HCT116 (cell line): ENCODE data around the gene CALN1. TPM values are rescaled to one million over a fixed set of nuclear protein-coding genes. Genes with fewer than 3 reads are reported as not detected.

ENCODE experiments used
- ATAC-seq: fragments of 200-7000 bp; cut with Tn5 transposase; 2 replicates; pipeline ENCODE4 v1.9.1; 2020; ENCODE audit warnings: mild to moderate bottlenecking, moderate library complexity
- BruUV-seq: library from RNA; stranded (reverse); fragments of 400-500 nt; replicated peaks from 2 replicates; lab custom pipeline; 2021; lab: Mats Ljungman, UMichigan
- CTCF ChIA-PET: fragments of 300-600 bp; sonication (Branson Sonifier 250); formaldehyde crosslinking; loops from one replicate; lab custom pipeline; 2021; ENCODE audit warnings: antibody characterized with exemption; lab: Charles Lee
- POLR2A ChIA-PET: fragments of 300-600, 350-600 bp; sonication (Branson Sonifier 250); formaldehyde crosslinking; loops from one replicate; lab custom pipeline; 2021; ENCODE audit warnings: antibody characterized with exemption; lab: Charles Lee
- RAD21 ChIA-PET, 2 experiments: fragments of 300-600 bp; sonication (Branson Sonifier 250); formaldehyde crosslinking; loops; one replicate each; lab custom pipeline; 2023; ENCODE audit warnings: low total read pairs in 2 of 2; ENCODE audit not compliant: uncharacterized antibody in 2 of 2, unreplicated experiment in 2 of 2, low non-redundant PET in 1 of 2; lab: Charles Lee
- DNase-seq: peaks from one replicate; pipeline ENCODE4 v3.0.0-alpha.2; 2010; ENCODE audit warnings: low read depth, low spot score
- H2AFZ ChIP-seq: fragments of 200-600 bp; shearing (Covaris generic), sonication (generic); 2 replicates; pipeline ENCODE4 v1.6.1; 2017; ENCODE audit warnings: low read depth, mixed run types, mixed read lengths, antibody characterized with exemption, low read length; ENCODE audit not compliant: poor library complexity, severe bottlenecking
- H3K27ac ChIP-seq: 2 replicates; pipeline ENCODE4 v1.5.1; 2012; ENCODE audit warnings: low read depth, low read length
- H3K27me3 ChIP-seq: fragments of 200-600 bp; sonication (generic); 2 replicates; pipeline ENCODE4 v1.6.1; 2016; ENCODE audit warnings: mixed run types, low read length, mixed read lengths; ENCODE audit not compliant: insufficient read depth
- H3K36me3 ChIP-seq, 2 experiments: fragments of 200-500 bp in 1 of 2; fragments of 200-600 bp in 1 of 2; sonication (Bioruptor generic) in 1 of 2; sonication (generic) in 1 of 2; 2 replicates each; pipeline versions ENCODE4 v1.5.1 to v1.6.1; 2014 to 2016; ENCODE audit warnings: low read length in 2 of 2, inconsistent platforms in 1 of 2, mixed read lengths in 1 of 2, mixed run types in 1 of 2; ENCODE audit not compliant: insufficient read depth in 2 of 2, control insufficient read depth in 1 of 2
- H3K4me1 ChIP-seq, 2 experiments: fragments of 200-600 bp in 1 of 2; sonication (generic) in 1 of 2; 2 replicates each; pipeline versions ENCODE4 v1.5.1 to v1.6.1; 2012 to 2017; ENCODE audit warnings: low read length in 2 of 2, inconsistent platforms in 1 of 2, mild to moderate bottlenecking in 1 of 2, mixed read lengths in 1 of 2, mixed run types in 1 of 2, moderate library complexity in 1 of 2; ENCODE audit not compliant: insufficient read depth in 2 of 2, control insufficient read depth in 1 of 2
- H3K4me2 ChIP-seq: fragments of 200-600 bp; sonication (generic); 2 replicates; pipeline ENCODE4 v1.6.1; 2017; ENCODE audit warnings: mixed run types, low read length, mixed read lengths
- H3K4me3 ChIP-seq, 2 experiments: fragments of 200-600 bp in 1 of 2; sonication (generic) in 1 of 2; replicated peaks in 1 of 2; 2 replicates each; pipeline ENCODE4 v1.5.1; 2011 to 2016; ENCODE audit warnings: low read length in 2 of 2, control low read depth in 1 of 2, low read depth in 1 of 2, mild to moderate bottlenecking in 1 of 2, mixed read lengths in 1 of 2, mixed run types in 1 of 2
- H3K79me2 ChIP-seq: fragments of 200-600 bp; sonication (generic); 2 replicates; pipeline ENCODE4 v1.6.1; 2017; ENCODE audit warnings: mild to moderate bottlenecking, mixed run types, low read length, moderate library complexity, mixed read lengths; ENCODE audit not compliant: insufficient read depth
- H3K9ac ChIP-seq: fragments of 200-600 bp; sonication (generic); 2 replicates; pipeline ENCODE4 v1.6.1; 2016; ENCODE audit warnings: low read length, mixed read lengths
- H3K9me2 ChIP-seq: fragments of 200-600 bp; sonication (generic), shearing (Covaris generic); 2 replicates; pipeline ENCODE4 v1.6.1; 2017; ENCODE audit warnings: mixed run types, mild to moderate bottlenecking, moderate library complexity; ENCODE audit not compliant: insufficient read depth
- H3K9me3 ChIP-seq, 2 experiments: fragments of 200-500 bp in 1 of 2; fragments of 200-600 bp in 1 of 2; sonication (Bioruptor generic) in 1 of 2; sonication (generic) in 1 of 2; 2 replicates each; pipeline ENCODE4 v1.6.1; 2014 to 2017; ENCODE audit warnings: low read length in 2 of 2, mixed read lengths in 2 of 2, inconsistent platforms in 1 of 2, low read depth in 1 of 2, mild to moderate bottlenecking in 1 of 2, mixed run types in 1 of 2, moderate library complexity in 1 of 2; ENCODE audit not compliant: control insufficient read depth in 1 of 2, insufficient read depth in 1 of 2
- H4K20me1 ChIP-seq: fragments of 200-600 bp; sonication (generic), shearing (Covaris generic); 2 replicates; pipeline ENCODE4 v1.6.1; 2017; ENCODE audit warnings: mixed run types, mild to moderate bottlenecking, moderate library complexity; ENCODE audit not compliant: insufficient read depth
- JUND ChIP-seq: IDR thresholded peaks from 2 replicates; pipeline ENCODE4 v1.6.1; 2012
- POLR2A ChIP-seq: IDR thresholded peaks from 2 replicates; pipeline ENCODE4 v1.7.0; 2011; ENCODE audit warnings: borderline replicate concordance; ENCODE audit not compliant: insufficient read depth, insufficient read length; ENCODE audit errors: extremely low read depth
- RAD21 ChIP-seq: IDR thresholded peaks from 2 replicates; pipeline ENCODE4 v1.6.1; 2012; ENCODE audit warnings: low read depth, mild to moderate bottlenecking
- SP1 ChIP-seq: IDR thresholded peaks from 2 replicates; pipeline ENCODE4 v1.6.1; 2012; ENCODE audit warnings: low read depth
- intact Hi-C: fragments of 100-400 bp; cut with micrococcal nuclease; formaldehyde crosslinking; loops from 2 replicates; pipeline ENCODE4 v1.10.0; 2022
- total RNA-seq: library from RNA; stranded (reverse); gene quantifications from one replicate; pipeline ENCODE4 v1.2.1, GENCODE V29; 2021; ENCODE audit not compliant: unreplicated experiment

The CALN1 gene
- total RNA-seq, 1 experiment from 2014 or later: 0.17 TPM

DNA sequence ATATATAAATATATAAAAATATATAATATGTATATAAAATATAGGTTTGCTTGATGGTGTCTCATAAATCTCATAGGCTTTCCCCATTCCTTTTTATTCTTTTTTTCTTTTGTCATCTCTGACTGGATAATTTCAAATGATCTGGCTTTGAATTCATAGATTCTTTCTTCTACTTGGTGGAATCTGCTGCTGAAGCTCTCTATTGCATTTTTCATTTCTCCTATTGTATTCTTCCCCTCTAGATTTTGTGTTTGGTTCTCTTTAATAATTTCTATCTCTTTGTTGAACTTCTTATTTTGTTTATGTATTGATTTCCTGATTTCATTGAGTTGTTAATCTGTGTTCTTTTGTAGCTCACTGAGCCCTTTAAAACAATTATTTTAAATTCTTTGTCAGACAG, 650.8 kb downstream of the CALN1 start:
- H3K4me2 ChIP-seq: no peak overlapping the region
- H3K9ac ChIP-seq: no peak overlapping the region
- H3K9me2 ChIP-seq: no peaks in the 10 kb centered on the region
- CTCF ChIA-PET: no interaction called here
- no peak overlapping the region for H3K27ac ChIP-seq
- H2AFZ ChIP-seq: no peak overlapping the region
- intact Hi-C loops: no loop called here
- BruUV-seq: no TSS peak
- no peaks in the 10 kb centered on the region for H3K36me3 ChIP-seq
- peaks cover 4% of the 10 kb centered on the region in 2 experiments; a peak in 3 of 4 replicates for H3K9me3 ChIP-seq
- RAD21 ChIA-PET: no interaction called here
- no peak for TF ChIP-seq POLR2A
- no peak for TF ChIP-seq RAD21
- TF ChIP-seq, all 23 proteins: peak for 0
- POLR2A ChIA-PET: no interaction called here
- no peaks in the 10 kb centered on the region for H3K4me1 ChIP-seq
- DNase-seq (no peak), ATAC-seq (no peak)
- no peaks in the 10 kb centered on the region for H3K27me3 ChIP-seq
- H3K4me3 ChIP-seq: no peak overlapping the region
- no peaks in the 10 kb centered on the region for H3K79me2 ChIP-seq
- H4K20me1 ChIP-seq: no peaks in the 10 kb centered on the region

DNA sequence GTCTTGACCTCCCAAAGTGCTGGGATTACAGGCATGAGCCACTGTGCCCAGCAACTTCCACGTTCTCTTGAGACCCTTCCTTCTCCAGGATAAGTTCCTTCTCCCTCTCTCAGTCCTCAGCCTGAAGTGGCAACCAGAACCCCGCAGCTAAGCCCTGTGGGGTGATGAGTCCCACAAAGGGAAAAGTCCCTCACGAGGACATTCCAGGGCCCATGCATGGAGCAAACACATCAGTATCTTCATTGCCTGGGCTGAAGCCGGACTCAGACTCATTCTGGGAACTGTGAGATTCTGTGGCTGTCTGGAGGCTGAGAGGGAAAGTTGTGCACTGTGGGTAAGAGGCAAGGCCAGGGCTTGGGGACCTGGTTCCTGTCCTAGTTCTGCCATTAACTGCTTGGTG, 657.3 kb downstream of the CALN1 start:
- no peaks in the 10 kb centered on the region for H3K79me2 ChIP-seq

More for the DNA sequence above, 657.3 kb downstream of the CALN1 start:
- no peak for DNase-seq
- no peak overlapping the region for H3K9ac ChIP-seq
- ChIA-PET CTCF (no interaction called here), RAD21 (no interaction called here), POLR2A (no interaction called here)
- ATAC-seq: no peak
- H3K4me1 ChIP-seq: no peaks in the 10 kb centered on the region
- BruUV-seq: no TSS peak
- no peaks in the 10 kb centered on the region for H4K20me1 ChIP-seq
- H3K36me3 ChIP-seq: no peaks in the 10 kb centered on the region
- H2AFZ ChIP-seq: no peak overlapping the region
- no peaks in the 10 kb centered on the region for H3K9me2 ChIP-seq
- no peak overlapping the region for H3K4me3 ChIP-seq
- intact Hi-C loops: no loop called here
- H3K27ac ChIP-seq: no peak overlapping the region
- no peaks in the 10 kb centered on the region for H3K27me3 ChIP-seq
- no peak overlapping the region for H3K4me2 ChIP-seq
- TF ChIP-seq JUND (no peak), SP1 (no peak), RAD21 (no peak)
- H3K9me3 ChIP-seq: peaks cover 4% of the 10 kb centered on the region in 2 experiments; a peak in 2 of 4 replicates
